Measurements from ENCODE around the gene SHTN1. TPM values are rescaled to one million over a fixed set of nuclear protein-coding genes. Genes with fewer than 3 reads are reported as not detected.

The SHTN1 gene
- total and polyA plus RNA-seq, 2 donors (not counting 3 experiments of a cell fraction or from before 2014, with no cell fraction given): 4.8 to 36.5 TPM

DNA sequence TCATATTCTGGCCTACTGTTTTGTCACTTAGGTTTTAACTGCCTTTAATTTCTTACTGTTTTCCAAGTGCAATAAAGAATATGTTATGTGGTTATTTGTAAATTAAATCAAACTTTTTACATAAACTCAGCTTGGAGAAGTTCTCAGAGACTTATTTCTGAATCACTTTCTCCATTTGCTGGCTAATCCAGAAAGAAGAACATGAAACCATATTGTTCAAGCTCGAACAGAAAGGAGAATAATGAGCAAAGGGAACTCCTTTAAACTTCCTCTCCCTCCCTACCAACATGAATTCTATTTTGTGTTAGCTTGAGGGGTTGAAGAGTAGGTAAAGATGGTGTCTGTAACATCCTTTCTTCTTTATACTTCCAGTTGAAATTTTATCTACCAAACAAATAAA is 52.3 kb downstream of the SHTN1 start:
- peaks cover 12% of the 10 kb centered on the region for H3K4me1 ChIP-seq (ENCODE audit: control insufficient read depth, extremely low read depth, insufficient read depth, low read length)
- DNase-seq (ENCODE audit: low read depth, low spot score) (no peak), FAIRE-seq (no peak)
- H3K4me3 ChIP-seq (replicated peaks in 1 of 3; ENCODE audit: insufficient read depth in 1 of 3, low read depth in 1 of 3, low read length in 3 of 3): no peak overlapping the region
- no peaks in the 10 kb centered on the region for H3K9me1 ChIP-seq (replicated peaks; ENCODE audit: control insufficient read depth, extremely low read depth, insufficient read depth, low read length)
- no peaks in the 10 kb centered on the region for H3K79me2 ChIP-seq (ENCODE audit: control insufficient read depth, insufficient read depth, low read length)
- peaks cover 3 to 5% of the 10 kb centered on the region in 2 experiments for H3K36me3 ChIP-seq (ENCODE audit: control insufficient read depth in 2 of 2, extremely low read depth in 1 of 2, insufficient read depth in 2 of 2, low read length in 2 of 2)
- no peaks in the 10 kb centered on the region for H3K27me3 ChIP-seq (ENCODE audit: control insufficient read depth in 2 of 2, insufficient read depth in 2 of 2, low read length in 2 of 2)
- dilution Hi-C loops (cut with MboI; ENCODE audit: extremely low pct_ligation_motif_present, low sequenced_read_pairs): no loop called here
- no peaks in the 10 kb centered on the region for H3K9me3 ChIP-seq (replicated peaks; ENCODE audit: control insufficient read depth, insufficient read depth, low read length)
- no peaks in the 10 kb centered on the region for H4K20me1 ChIP-seq (replicated peaks; ENCODE audit: control insufficient read depth, extremely low read depth, insufficient read depth, low read length)
- H3K4me2 ChIP-seq (ENCODE audit: insufficient read depth, low read length): no peak overlapping the region
- CTCF ChIA-PET: no interaction called here
- no peak overlapping the region for H3K27ac ChIP-seq (ENCODE audit: insufficient read depth, low read depth, low read length)
- no peak for TF ChIP-seq POLR2AphosphoS5 (IDR thresholded peaks at IDR 0.05; ENCODE audit: insufficient read depth, low read depth, low read length)
- no peak for TF ChIP-seq POLR2A (IDR thresholded peaks at IDR 0.05; ENCODE audit: low read depth, low read length)
- no peak for TF ChIP-seq EZH2 (IDR thresholded peaks at IDR 0.05; ENCODE audit: borderline replicate concordance, low read depth, low read length, severe bottlenecking)
- TF ChIP-seq, protein P1, sequence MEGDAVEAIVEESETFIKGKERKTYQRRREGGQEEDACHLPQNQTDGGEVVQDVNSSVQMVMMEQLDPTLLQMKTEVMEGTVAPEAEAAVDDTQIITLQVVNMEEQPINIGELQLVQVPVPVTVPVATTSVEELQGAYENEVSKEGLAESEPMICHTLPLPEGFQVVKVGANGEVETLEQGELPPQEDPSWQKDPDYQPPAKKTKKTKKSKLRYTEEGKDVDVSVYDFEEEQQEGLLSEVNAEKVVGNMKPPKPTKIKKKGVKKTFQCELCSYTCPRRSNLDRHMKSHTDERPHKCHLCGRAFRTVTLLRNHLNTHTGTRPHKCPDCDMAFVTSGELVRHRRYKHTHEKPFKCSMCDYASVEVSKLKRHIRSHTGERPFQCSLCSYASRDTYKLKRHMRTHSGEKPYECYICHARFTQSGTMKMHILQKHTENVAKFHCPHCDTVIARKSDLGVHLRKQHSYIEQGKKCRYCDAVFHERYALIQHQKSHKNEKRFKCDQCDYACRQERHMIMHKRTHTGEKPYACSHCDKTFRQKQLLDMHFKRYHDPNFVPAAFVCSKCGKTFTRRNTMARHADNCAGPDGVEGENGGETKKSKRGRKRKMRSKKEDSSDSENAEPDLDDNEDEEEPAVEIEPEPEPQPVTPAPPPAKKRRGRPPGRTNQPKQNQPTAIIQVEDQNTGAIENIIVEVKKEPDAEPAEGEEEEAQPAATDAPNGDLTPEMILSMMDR (IDR thresholded peaks at IDR 0.05; ENCODE audit: extremely low read depth in 1 of 2, insufficient read depth in 1 of 2, low read depth in 1 of 2, low read length in 2 of 2): no peak
- TF ChIP-seq GATA2 (IDR thresholded peaks at IDR 0.05; ENCODE audit: insufficient read depth, insufficient read length, low read depth, low read length): no peak
- TF ChIP-seq FOS (IDR thresholded peaks at IDR 0.05; ENCODE audit: borderline replicate concordance, insufficient read depth, low read length): no peak
- no peak for TF ChIP-seq JUN (IDR thresholded peaks at IDR 0.05; ENCODE audit: borderline replicate concordance, insufficient read depth, insufficient read length, low read depth)
- no TSS peak for BruUV-seq (replicated peaks)
- no peak overlapping the region for H2AFZ ChIP-seq (ENCODE audit: low read depth, low read length)
- H3K9ac ChIP-seq (replicated peaks; ENCODE audit: extremely low read depth, insufficient read depth, low read length): no peak overlapping the region
- intact Hi-C loops (cut with micrococcal nuclease): no loop called here
- POLR2A ChIA-PET: no interaction called here
